Uterus (tissue), 2 donors: Measurements from ENCODE around the gene RAP2C.

Experiments
- CTCF ChIP-seq, 4 experiments: fragments of 200-600 bp in 2 of 4; fragments of 450-650 bp in 2 of 4; sonication (generic) in 2 of 4; IDR thresholded peaks; one replicate each; pipeline ENCODE4 v1.5.1; 2016 to 2019; ENCODE audit warnings: antibody characterized with exemption in 4 of 4, mild to moderate bottlenecking in 2 of 4, moderate library complexity in 1 of 4
- POLR2A ChIP-seq, 2 donors: fragments of 450-650 bp; IDR thresholded peaks; one replicate each; pipeline ENCODE4 v1.6.1; 2016; ENCODE audit warnings: antibody characterized with exemption in 2 of 2, mild to moderate bottlenecking in 1 of 2, moderate library complexity in 1 of 2

DNA sequence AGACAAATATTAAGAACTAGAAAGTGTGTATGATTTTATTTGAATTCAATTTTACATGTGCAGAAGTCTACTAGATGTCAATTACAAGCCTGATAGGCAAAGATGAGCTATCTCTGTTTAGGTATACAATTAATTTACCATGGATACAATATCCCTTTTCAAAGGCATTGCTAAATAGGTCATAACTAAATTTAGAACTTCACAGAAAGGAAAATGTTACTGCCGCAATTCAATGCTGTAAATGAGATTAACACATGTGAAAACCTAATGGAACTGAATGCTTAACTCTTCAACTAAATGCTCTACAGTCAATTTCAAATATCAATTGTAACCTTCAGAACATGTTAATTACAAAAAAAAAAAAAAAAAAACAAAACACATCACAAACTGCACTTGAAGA is 14.6 kb downstream of the RAP2C start:
- TF ChIP-seq CTCF (IDR thresholded peaks at IDR 0.05) (no peak), POLR2A (IDR thresholded peaks at IDR 0.05) (no peak)
